ENCODE results near the gene CCDC102A. TPM values are rescaled to one million over a fixed set of nuclear protein-coding genes. Genes with fewer than 3 reads are reported as not detected.
A peak's percentile ranks its signal among the peaks of the same experiment; 100 is the strongest.

CCDC102A gene
- total RNA-seq, 1 donor from 2014 or later, result 12.8 TPM

DNA sequence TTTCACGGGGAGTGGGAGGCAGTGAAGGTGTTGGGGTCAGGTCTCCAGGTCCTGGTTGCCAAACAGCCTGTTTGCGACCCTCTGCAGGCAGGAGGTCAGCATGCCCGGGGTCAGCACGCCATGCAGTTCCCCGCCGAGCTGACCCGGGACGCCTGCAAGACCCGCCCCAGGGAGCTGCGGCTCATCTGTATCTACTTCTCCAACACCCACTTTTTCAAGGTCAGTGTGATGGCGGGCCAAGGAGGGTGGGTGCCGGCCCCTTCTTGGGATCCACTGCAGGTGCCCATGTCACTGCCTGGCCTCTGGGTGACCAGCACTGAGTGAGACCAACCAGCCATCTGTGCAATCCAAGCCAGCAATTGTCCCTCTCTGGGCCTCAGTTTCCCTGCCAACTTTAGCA is 27.4 kb upstream of the CCDC102A start:
- ATAC-seq (no peak), DNase-seq (no peak)
- H3K9me3 ChIP-seq, result no peaks in the 10 kb centered on the region
- H3K36me3 ChIP-seq, result no peaks in the 10 kb centered on the region
- H3K4me1 ChIP-seq, result no peaks in the 10 kb centered on the region
- no peak overlapping the region for H3K4me3 ChIP-seq
- no peaks in the 10 kb centered on the region for H3K27me3 ChIP-seq (ENCODE audit: low read depth)
- no peak overlapping the region for H3K27ac ChIP-seq
- TF ChIP-seq, protein P1, sequence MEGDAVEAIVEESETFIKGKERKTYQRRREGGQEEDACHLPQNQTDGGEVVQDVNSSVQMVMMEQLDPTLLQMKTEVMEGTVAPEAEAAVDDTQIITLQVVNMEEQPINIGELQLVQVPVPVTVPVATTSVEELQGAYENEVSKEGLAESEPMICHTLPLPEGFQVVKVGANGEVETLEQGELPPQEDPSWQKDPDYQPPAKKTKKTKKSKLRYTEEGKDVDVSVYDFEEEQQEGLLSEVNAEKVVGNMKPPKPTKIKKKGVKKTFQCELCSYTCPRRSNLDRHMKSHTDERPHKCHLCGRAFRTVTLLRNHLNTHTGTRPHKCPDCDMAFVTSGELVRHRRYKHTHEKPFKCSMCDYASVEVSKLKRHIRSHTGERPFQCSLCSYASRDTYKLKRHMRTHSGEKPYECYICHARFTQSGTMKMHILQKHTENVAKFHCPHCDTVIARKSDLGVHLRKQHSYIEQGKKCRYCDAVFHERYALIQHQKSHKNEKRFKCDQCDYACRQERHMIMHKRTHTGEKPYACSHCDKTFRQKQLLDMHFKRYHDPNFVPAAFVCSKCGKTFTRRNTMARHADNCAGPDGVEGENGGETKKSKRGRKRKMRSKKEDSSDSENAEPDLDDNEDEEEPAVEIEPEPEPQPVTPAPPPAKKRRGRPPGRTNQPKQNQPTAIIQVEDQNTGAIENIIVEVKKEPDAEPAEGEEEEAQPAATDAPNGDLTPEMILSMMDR (IDR thresholded peaks at IDR 0.05), result no peak
- intact Hi-C loops (cut with DNase I), result no loop called here

DNA sequence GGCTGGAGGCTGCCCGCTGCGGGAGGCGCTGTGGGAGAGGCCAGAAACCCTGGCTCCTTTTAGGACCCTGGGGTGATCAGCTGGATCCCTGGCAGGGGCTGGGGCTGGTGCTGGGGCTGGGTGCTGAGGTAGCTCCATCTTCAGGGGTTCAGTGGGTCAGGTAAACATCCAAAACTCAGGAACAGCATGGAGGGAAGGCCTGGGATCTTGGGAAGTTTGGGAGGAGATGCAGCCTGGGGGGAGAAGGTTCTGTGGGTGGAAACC is 27.0 kb upstream of the CCDC102A start:
- DNase-seq, result no peak
- intact Hi-C loops (cut with DNase I), result no loop called here
- ATAC-seq, result no peak
- H3K27ac ChIP-seq, result no peak overlapping the region
- H3K9me3 ChIP-seq, result no peaks in the 10 kb centered on the region
- no peak overlapping the region for H3K4me3 ChIP-seq
- no peaks in the 10 kb centered on the region for H3K36me3 ChIP-seq
- TF ChIP-seq, protein P1 (IDR thresholded peaks at IDR 0.05), result no peak
- H3K27me3 ChIP-seq (ENCODE audit: low read depth), result no peaks in the 10 kb centered on the region
- H3K4me1 ChIP-seq, result no peaks in the 10 kb centered on the region

DNA sequence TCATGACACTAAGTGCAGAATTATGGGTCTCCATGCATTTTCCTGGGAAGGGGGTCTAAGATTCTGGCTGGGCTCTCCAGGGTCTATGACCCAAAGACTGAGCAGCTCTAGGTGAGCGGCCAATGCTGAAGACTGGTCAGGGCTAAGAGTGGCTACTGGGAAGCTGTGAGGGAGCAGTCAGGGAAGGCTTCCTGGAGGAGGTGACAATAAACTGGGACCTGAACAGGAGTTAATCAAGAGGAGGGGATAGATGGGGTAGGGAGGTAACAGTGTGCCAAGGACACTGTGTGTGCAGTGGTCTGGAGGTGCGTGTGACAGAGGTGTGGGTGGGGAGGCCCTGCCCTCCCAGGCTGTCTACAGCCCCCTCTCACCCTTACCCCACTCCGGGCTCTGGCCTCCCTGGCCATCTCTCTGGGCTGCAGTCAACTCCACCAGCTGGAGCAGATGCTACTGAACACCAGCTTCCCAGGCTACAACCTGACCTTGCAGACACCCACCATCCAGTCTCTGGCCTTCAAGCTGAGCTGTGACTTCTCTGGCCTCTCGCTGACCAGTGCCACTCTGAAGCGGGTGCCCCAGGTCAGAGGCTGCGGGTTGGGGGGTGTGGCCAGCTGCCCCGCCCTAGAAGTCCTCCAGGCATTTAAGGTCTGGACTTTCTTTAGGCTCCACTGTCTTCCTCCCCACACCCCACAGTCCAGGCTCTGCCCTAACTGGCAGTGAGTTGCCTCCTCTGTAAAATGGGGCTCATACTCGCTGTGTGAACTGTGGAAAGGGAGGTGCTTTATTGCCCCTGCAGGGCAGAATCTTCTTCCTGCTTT is 26.5 kb upstream of the CCDC102A start:
- DNase-seq (no peak), ATAC-seq (peak in 1 of 2 donors; percentile 11)
- TF ChIP-seq, protein P1 (IDR thresholded peaks at IDR 0.05), result no peak
- Histone ChIP-seq H3K27me3 (ENCODE audit: low read depth) (no peaks in the 10 kb centered on the region), H3K4me3 (no peak overlapping the region), H3K36me3 (no peaks in the 10 kb centered on the region), H3K9me3 (no peaks in the 10 kb centered on the region), H3K27ac (no peak overlapping the region), H3K4me1 (no peaks in the 10 kb centered on the region)
- intact Hi-C loops (cut with DNase I), result no loop called here

DNA sequence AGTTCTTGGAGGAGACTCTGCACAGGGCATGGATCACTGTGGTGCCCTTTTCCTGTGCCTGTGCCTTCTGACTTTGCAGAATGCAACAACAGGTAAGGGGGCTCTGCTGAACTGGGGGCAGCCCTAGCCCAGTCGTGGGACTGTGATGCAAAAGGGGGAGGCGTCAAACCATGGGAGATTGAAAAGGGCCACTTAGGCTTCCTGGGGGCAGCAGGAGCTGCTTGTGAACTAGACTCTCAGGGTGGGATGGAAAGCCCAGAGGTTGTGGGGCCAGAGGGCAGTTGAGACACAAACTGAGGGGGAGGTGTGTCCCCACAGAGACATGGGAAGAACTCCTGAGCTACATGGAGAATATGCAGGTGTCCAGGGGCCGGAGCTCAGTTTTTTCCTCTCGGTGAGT is 25.7 kb upstream of the CCDC102A start:
- no peaks in the 10 kb centered on the region for H3K27me3 ChIP-seq (ENCODE audit: low read depth)

DNA sequence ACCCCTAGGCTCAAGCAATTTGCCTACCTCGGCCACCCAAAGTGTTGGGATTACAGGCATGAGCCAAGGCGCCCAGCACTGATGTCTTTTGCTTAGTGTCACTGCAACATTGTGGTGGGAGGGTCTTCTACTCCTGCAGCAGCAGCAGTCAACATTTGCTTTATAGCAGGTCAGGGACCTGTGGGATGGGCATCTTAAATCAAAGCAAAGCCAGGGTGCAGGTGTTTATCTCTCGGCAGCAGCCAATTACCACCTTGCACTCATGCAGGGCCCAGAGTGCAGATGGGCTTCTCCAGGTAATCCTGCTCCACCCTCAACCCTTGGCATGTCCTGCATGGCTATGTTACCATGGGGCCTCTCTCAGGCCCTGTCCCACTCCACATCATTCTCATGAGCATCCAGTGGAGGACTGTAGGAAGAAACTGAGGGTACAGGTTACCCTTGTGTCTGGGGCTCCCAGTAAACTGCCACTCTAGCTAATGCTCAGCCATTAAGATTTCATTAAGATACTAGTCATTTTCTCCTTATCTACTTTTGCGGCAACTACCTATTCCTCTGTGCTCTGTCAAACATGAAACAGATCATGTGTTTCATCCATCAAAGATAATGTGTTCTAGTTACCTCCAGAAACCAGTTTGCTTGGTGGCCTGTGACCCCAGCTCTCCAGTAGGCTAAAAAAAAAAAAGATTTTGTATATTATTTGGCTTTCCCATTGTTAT is 22.9 kb upstream of the CCDC102A start:
- no peaks in the 10 kb centered on the region for H3K9me3 ChIP-seq
- no peaks in the 10 kb centered on the region for H3K36me3 ChIP-seq
- no peak overlapping the region for H3K4me3 ChIP-seq
- DNase-seq (no peak), ATAC-seq (no peak)
- TF ChIP-seq, protein P1 (IDR thresholded peaks at IDR 0.05), result no peak
- intact Hi-C loops (cut with DNase I), result no loop called here
- no peaks in the 10 kb centered on the region for H3K27me3 ChIP-seq (ENCODE audit: low read depth)
- H3K4me1 ChIP-seq, result no peaks in the 10 kb centered on the region
- no peak overlapping the region for H3K27ac ChIP-seq

More for the DNA sequence above, 25.7 kb upstream of the CCDC102A start:
- Histone ChIP-seq H3K36me3 (no peaks in the 10 kb centered on the region), H3K9me3 (no peaks in the 10 kb centered on the region), H3K4me1 (no peaks in the 10 kb centered on the region), H3K27ac (no peak overlapping the region), H3K4me3 (no peak overlapping the region)
- ATAC-seq (no peak), DNase-seq (no peak)
- intact Hi-C loops (cut with DNase I), result no loop called here
- TF ChIP-seq, protein P1 (IDR thresholded peaks at IDR 0.05), result no peak

All from lower lobe of right lung (tissue), 2 donors.